ENCODE measurements around the gene TMCC3. TPM values are rescaled to one million over a fixed set of nuclear protein-coding genes. Genes with fewer than 3 reads are reported as not detected.
"Not testable (repeated sequence)": the region's sequence is repeated elsewhere in the genome, so short reads cannot be mapped to it uniquely, and the experiment has no call there.

Gene TMCC3
- total and polyA plus RNA-seq, 8 donors: 0.58 to 14.3 (median 5.0) TPM

GRCh38 chr12:94553130-94553519, 97.2 kb downstream of the TMCC3 start:
- no peaks in the 10 kb centered on the region for H3K9me3 ChIP-seq
- WGBS, 5 donors: 46 to 81% (median 56%) methylated on average over 6 of the region's 6 CpGs
- no peak overlapping the region for H3K4me3 ChIP-seq
- H3K4me1 ChIP-seq: no peaks in the 10 kb centered on the region
- TF ChIP-seq POLR2AphosphoS5 (IDR thresholded peaks at IDR 0.05) (no peak), POLR2A (IDR thresholded peaks at IDR 0.05) (no peak), EP300 (IDR thresholded peaks at IDR 0.05) (no peak), CTCF (IDR thresholded peaks at IDR 0.05) (no peak)
- no peak overlapping the region for H3K27ac ChIP-seq
- intact Hi-C loops (cut with DNase I; ENCODE audit: low total_unique reads): no loop called here
- H3K36me3 ChIP-seq: no peaks in the 10 kb centered on the region
- no peaks in the 10 kb centered on the region for H3K27me3 ChIP-seq
- no peak for DNase-seq

GRCh38 chr12:94551810-94552209, 98.5 kb downstream of the TMCC3 start:
- no peaks in the 10 kb centered on the region for H3K4me1 ChIP-seq
- H3K27ac ChIP-seq: no peak overlapping the region
- intact Hi-C loops (cut with DNase I; ENCODE audit: low total_unique reads): no loop called here
- WGBS, 5 donors: 39 to 99% (median 89%) methylated on average over 3 to 4 of the region's 4 CpGs
- H3K27me3 ChIP-seq: no peaks in the 10 kb centered on the region
- no peaks in the 10 kb centered on the region for H3K36me3 ChIP-seq
- H3K4me3 ChIP-seq: no peak overlapping the region
- no peaks in the 10 kb centered on the region for H3K9me3 ChIP-seq
- TF ChIP-seq POLR2AphosphoS5 (IDR thresholded peaks at IDR 0.05) (no peak), POLR2A (IDR thresholded peaks at IDR 0.05) (no peak), EP300 (IDR thresholded peaks at IDR 0.05) (no peak)
- no peak for DNase-seq

- H3K27ac ChIP-seq: no peak overlapping the region
- no peaks in the 10 kb centered on the region for H3K27me3 ChIP-seq
- no peak for DNase-seq
- H3K4me3 ChIP-seq: no peak overlapping the region
- H3K36me3 ChIP-seq: no peaks in the 10 kb centered on the region
- 71 to 87% (median 77%) methylated on average over 5 of the region's 5 CpGs for WGBS, 5 donors
- no peaks in the 10 kb centered on the region for H3K4me1 ChIP-seq
- intact Hi-C loops (cut with DNase I; ENCODE audit: low total_unique reads): no loop called here
- TF ChIP-seq CTCF (IDR thresholded peaks at IDR 0.05) (no peak), POLR2A (IDR thresholded peaks at IDR 0.05) (no peak), POLR2AphosphoS5 (IDR thresholded peaks at IDR 0.05) (no peak), EP300 (IDR thresholded peaks at IDR 0.05) (no peak)
- H3K9me3 ChIP-seq: no peaks in the 10 kb centered on the region
Measured at GRCh38 chr12:94550964-94551363, 99.4 kb downstream of the TMCC3 start.

- H3K27me3 ChIP-seq, H3K4me3 ChIP-seq, H3K9me3 ChIP-seq, H3K27ac ChIP-seq, H3K4me1 ChIP-seq, DNase-seq, H3K36me3 ChIP-seq: not testable (repeated sequence)
- WGBS, 5 donors: 79 to 91% (median 89%) methylated on average over 5 of the region's 5 CpGs
- intact Hi-C loops (cut with DNase I; ENCODE audit: low total_unique reads): loop anchor here (10.0 kb wide), 1 partner anchor 216 kb away; no protein-coding TSS in a partner anchor
Measured at GRCh38 chr12:94548833-94549232, 101.5 kb downstream of the TMCC3 start.

- no peak overlapping the region for H3K4me3 ChIP-seq
- 46 to 52% (median 48%) methylated on average over 16 to 17 of the region's 17 CpGs for WGBS, 5 donors
- intact Hi-C loops (cut with DNase I; ENCODE audit: low total_unique reads): loop anchor here (10.0 kb wide), 1 partner anchor 219 kb away; no protein-coding TSS in a partner anchor
- H3K4me1 ChIP-seq: no peaks in the 10 kb centered on the region
- no peaks in the 10 kb centered on the region for H3K9me3 ChIP-seq
- DNase-seq: peak; percentile 60 to 85
- TF ChIP-seq CTCF (IDR thresholded peaks at IDR 0.05) (peak in 5 of 7 experiments; percentile 68 to 86 (median 78)), EP300 (IDR thresholded peaks at IDR 0.05) (no peak), POLR2AphosphoS5 (IDR thresholded peaks at IDR 0.05) (peak in 1 of 3 donors; percentile 22)
- no peaks in the 10 kb centered on the region for H3K27me3 ChIP-seq
- no peaks in the 10 kb centered on the region for H3K36me3 ChIP-seq
- no peak overlapping the region for H3K27ac ChIP-seq
Measured at GRCh38 chr12:94545935-94546771, 104.2 kb downstream of the TMCC3 start.

All from stomach (tissue), 9 donors.